GM15510 (cell line): ENCODE measurements around the gene NDUFAF3.

Experiments
- POLR2A ChIP-seq: IDR thresholded peaks from 3 replicates; pipeline ENCODE4 v1.6.1; 2011; ENCODE audit warnings: borderline replicate concordance; ENCODE audit not compliant: insufficient read length; ENCODE audit errors: extremely low read depth

Gene NDUFAF3, protein sequence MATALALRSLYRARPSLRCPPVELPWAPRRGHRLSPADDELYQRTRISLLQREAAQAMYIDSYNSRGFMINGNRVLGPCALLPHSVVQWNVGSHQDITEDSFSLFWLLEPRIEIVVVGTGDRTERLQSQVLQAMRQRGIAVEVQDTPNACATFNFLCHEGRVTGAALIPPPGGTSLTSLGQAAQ

DNA sequence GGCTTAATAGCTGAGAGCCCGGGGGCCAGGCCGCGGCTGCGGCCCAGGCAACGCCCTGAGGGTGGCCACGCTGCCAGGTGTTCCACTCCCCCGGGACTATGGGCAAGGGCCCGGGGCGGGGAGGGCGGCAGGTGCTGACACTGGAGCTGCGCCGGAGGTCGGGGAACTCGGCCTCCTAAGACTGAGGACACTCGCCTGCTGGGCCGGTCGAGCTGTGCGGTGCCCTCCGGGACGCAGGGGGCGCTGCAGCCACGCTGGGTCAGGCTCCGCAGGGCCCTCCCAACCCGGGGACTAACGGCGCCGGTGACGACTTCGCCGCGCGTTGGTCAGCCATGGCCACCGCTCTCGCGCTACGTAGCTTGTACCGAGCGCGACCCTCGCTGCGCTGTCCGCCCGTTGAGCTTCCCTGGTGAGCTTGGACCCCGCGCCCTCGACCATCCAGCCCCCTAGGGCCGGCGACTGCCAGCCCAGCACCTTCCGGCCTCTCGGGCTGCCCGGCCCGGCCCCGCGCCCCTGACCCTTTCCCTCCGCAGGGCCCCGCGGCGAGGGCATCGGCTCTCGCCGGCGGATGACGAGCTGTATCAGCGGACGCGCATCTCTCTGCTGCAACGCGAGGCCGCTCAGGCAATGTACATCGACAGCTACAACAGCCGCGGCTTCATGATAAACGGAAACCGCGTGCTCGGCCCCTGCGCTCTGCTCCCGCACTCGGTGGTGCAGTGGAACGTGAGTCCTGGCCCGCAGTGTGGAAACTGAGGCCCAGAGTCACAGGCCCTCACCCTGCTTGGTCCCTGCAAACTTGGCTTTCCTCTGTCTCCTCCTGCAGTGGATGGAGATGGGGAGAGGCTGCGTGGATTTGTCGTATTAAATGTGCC lies at the start of gene NDUFAF3:
Gene NDUFAF3 (plus strand): TSS at position 309 of the 875 bp plus-strand sequence. CDS start 24 bp downstream, at position 333.
- TF ChIP-seq POLR2A: peak; percentile 95

DNA sequence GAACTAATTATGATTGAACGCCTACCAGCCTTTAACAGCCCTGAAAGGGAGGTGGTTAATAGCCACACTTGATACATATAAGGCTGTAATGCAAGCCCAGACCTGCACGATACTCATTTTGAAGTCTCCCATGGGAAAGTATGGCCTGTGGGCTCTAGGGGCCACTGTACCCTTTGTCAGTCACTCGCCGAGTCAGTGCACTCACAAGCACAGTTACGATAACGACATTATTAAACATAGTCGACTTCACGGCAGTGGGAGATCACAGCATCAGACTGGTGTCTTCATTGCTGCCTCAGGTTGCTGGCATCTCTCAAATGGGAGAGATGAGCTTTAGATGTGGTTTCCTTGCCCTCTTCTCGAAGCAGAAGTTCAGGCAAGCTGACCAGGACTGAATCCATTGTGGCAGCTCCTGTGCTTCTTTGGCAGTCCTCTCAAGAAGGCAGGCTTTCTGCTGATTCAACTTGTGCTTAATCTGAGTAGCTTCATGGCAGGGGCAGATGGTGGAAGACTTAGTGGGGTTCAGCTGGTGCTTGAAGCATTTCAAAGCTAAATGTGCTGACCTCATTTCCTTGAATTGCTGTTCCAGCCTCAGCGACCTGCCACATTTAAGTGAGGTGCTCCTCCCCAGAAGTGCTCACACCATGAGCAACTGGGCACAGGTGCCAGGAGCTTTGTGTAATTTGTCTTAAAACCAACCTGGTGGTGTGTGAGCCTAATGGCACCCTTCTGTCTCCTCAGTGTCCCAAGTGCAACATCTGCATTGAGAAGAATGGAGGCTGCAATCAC lies 47.7 kb upstream of the NDUFAF3 start:
- TF ChIP-seq POLR2A: no peak

DNA sequence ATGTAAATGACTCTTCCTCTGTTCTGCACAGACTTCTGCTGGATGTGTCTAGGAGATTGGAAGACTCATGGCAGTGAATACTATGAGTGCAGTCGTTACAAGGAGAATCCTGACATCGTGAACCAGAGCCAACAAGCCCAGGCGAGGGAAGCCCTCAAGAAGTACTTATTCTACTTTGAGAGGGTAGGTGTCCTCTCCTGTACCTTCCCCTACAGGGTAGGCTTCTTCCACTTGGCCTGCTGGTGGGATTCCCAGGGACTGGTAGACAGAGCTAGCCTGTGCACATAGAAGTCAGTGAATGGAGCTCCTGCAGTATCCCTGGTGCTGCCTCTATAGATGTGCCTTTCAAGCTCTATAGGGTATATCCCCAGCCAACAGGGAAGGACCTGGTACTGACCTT lies 42.5 kb upstream of the NDUFAF3 start:
- TF ChIP-seq POLR2A: no peak

DNA sequence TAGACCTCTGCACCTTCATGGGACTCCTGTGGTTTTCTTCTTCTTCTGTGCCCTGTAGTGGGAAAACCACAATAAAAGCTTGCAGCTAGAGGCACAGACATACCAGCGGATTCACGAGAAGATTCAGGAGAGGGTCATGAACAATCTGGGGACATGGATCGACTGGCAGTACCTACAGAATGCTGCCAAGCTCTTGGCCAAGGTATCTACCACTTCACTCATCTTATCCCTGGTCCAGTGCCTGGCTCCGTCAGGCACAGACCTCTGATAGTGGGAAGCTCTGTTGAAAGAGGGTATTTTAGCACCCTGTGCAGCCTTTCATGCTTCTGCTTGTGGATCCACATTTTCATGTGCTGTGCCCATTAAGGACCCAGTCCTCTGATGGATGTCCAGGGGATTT lies 41.6 kb upstream of the NDUFAF3 start:
- TF ChIP-seq POLR2A: no peak

DNA sequence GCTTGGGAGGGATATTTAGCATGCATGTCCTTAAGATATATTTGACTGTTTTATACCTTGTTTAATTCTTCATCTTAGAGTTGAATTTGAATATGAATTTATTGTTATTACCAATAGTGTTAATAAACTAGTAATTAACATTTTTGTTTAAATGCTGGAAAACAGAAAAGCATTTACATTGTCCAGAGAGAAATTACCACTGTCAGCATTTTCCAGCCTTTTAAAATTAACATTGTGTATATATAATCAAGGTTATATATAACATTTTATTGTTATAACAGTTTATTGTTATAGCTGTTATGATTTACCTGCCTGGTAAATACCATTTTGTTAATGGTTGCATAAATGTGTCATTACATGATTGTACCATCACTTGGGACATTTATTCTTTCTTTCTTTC lies 39.9 kb upstream of the NDUFAF3 start:
- no peak for TF ChIP-seq POLR2A

DNA sequence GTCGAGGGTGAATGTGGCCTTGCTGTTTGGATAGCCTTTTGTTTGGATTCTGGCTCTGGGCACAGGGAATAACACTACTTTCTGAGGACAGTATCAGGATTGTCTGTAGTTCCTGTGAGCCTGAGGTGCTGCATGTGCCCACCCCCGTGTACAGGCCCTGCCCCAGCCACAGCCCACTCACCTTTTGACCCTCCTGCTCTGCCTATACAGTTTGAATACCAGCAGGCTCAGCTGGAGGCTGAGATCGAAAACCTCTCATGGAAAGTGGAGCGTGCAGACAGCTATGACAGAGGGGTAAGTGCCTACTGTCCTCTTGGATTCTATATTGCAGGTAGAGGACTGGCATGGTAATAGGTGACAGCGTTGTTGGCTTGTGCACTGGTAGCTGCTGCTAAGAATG lies 39.2 kb upstream of the NDUFAF3 start:
- TF ChIP-seq POLR2A: no peak

DNA sequence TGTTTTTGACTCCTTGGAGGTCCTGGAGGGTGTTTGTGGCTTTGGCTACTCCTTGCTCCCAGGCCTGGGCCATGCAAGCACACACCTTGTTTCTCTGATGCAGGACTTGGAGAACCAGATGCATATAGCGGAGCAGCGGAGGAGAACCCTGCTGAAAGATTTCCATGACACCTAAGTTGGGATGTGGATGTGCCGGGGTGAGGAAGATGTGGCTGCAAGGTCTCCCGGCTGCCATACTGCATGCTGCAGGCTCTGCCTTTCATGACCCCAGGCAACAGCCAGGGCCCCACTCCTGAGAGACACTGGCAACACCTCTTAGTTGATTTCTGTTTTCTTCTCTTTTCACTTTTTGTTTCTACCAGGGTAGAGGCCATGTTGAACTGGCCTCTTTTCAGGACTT lies 38.8 kb upstream of the NDUFAF3 start:
- TF ChIP-seq POLR2A: no peak

DNA sequence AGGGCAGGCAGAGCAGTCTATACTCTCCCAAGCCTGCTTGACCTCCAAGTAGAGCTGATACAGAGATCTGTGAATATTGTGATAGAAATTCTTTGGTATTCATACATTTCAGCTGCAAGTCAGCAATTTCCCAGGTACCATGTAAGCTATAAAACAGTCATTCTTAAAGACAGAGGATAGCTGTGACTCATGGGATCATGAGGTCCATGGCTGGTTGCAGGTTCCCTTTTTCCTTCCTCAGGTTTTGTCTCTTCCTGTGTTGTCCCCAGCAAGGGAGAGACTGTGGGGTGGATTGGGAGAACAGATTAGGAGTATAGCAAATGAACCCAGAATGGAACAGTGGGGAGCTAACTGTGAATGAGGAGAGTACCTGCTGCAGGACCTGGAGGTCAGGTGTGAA lies 37.3 kb upstream of the NDUFAF3 start:
- no peak for TF ChIP-seq POLR2A

DNA sequence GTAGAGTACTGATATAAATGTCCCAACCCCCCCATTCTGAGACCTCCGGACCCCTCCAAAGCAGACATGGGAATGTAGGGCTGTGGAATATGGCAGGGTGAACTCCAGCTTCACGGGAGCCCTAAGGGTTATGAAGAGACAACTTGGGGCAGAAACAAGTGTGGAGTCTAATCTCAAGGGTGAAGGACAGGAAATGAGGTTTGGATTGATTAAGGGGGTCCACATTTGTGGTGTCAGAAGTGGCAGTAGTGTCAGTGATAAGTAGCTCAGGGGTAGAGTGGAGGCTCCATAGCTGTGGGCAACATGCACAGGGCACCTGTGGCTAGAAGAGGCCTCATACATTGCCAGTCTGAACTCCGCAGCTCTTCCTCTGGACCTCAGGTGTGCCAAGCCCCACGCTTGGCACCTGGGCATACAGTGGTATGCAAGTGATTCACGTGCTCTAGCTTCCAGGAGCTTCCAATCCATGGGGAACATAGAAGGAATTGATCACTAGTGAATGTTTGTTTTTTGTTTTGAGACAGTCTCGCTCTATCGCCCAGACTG lies 36.0 kb upstream of the NDUFAF3 start:
- TF ChIP-seq POLR2A: no peak

DNA sequence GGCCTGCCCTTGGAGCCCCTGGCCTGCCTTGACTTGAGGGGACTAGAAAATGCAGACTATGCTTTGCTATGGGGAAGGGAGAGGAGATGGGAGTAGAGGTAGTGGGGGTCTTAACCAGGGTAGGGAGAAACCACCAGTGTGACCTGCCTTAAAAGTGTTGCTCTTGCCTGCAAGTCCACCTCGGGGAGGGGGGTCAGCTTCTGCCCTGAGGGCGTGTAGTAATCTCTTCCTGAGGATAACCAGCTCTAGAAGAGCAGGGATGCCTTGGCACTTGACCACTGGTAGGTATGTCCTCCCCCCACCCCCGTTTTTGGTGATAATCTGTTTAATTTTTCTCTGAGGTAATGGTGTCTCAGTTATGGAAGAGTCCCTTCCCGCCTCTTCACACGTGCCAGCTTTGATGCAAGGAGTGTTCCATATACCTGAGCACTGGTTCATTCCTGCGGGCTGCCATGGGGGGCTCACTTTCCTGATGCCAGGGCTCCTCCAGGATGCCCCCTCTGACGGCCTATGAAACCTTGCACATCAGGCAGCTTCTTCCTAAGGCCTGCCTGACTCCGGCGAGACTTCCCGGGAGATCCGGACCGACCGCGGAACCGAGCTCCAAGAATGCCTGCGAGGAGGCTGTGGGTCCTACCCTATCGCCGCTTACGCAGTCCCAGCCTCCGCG lies 32.7 kb upstream of the NDUFAF3 start:
- no peak for TF ChIP-seq POLR2A

DNA sequence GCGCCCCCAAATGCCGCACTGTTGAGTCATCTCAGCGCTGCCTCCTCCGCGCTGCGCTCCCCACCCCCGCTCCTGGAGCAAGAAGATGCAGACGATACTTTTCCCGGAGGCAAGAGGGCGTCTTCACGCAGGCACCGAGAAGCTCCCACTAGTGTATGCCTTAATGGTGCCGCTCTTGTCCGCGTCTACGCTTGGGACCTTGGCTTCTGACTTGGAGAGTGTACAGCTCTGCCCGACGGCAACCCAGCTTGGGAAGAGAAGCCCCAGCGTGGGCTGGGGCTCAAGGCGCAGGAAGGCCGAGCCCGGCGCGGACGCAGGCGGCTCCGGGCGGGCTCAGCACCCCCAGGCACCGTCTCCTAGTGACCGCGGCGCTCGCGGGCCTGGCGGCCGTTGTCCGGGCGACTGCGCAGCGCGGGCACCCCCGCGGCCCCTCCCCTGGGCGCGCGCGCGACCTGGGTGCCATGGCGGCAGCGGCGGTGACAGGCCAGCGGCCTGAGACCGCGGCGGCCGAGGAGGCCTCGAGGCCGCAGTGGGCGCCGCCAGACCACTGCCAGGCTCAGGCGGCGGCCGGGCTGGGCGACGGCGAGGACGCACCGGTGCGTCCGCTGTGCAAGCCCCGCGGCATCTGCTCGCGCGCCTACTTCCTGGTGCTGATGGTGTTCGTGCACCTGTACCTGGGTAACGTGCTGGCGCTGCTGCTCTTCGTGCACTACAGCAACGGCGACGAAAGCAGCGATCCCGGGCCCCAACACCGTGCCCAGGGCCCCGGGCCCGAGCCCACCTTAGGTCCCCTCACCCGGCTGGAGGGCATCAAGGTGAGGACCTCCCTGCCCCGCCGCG lies 31.9 kb upstream of the NDUFAF3 start, which contains the start of gene P4HTM:
Gene P4HTM (plus strand): TSS at position 446 of the 840 bp plus-strand sequence. CDS start 16 bp downstream, at position 462.
- TF ChIP-seq POLR2A: peak; percentile 47

DNA sequence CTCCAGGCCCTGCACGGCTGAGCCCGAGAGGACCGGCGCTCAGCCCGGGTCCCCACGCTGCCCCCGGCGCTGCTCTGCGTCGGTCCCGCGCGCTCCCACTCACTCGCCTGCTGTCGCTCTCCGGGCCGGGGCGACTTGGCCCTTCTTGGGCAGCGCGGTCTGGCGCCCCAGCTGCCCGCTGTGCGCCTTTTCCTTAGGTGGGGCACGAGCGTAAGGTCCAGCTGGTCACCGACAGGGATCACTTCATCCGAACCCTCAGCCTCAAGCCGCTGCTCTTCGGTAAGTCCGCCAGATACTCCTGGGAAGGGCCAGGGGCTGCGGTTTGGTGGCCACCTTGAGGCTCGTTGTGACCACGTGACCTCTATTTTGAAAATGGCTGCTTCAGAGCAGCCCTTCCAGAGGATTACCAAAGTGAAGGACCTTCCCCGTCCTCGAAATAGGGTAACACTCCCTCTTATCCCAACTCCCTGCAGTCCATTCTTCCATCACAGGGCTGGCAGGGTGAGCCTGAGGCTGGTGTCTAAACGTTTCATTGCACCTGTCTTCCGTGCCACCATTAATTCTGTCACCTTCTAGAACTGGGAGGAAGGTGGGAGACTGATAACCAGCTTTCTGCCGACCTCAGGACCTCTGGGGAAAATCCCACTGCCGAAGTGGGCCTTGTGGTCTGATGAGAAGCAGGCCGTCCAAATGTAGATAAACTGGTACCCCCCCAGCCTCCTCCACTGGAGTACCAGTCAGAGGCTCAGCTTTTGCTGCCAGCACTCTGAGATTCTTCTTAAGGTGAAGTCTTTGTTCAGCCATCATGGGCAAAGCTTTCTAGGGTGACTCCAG lies 31.1 kb upstream of the NDUFAF3 start:
- peak; percentile 20 for TF ChIP-seq POLR2A
